Liver (tissue), 9 donors: ENCODE measurements around the gene XKR7. TPM values are rescaled to one million over a fixed set of nuclear protein-coding genes. Genes with fewer than 3 reads are reported as not detected.

Experiments
- DNase-seq: peaks from one replicate; pipeline ENCODE4 v3.0.0-alpha.2; 2017; ENCODE audit warnings: low spot score
- H3K27ac ChIP-seq, 2 donors: one replicate each; pipeline ENCODE4 v1.7.0; 2013; ENCODE audit warnings: inconsistent platforms in 2 of 2, low read length in 2 of 2, control low read depth in 1 of 2, low read depth in 1 of 2, mild to moderate bottlenecking in 1 of 2
- H3K27me3 ChIP-seq, 4 donors: one replicate each; pipeline versions ENCODE4 v1.6.1 to v1.7.0; 2013; ENCODE audit warnings: low read length in 3 of 4, inconsistent platforms in 1 of 4, mild to moderate bottlenecking in 1 of 4, moderate library complexity in 1 of 4; ENCODE audit not compliant: control insufficient read depth in 4 of 4, insufficient read depth in 4 of 4
- H3K36me3 ChIP-seq, 4 donors: one replicate each; pipeline versions ENCODE4 v1.6.1 to v1.7.0; 2013; ENCODE audit warnings: low read length in 3 of 4, mild to moderate bottlenecking in 3 of 4, low read depth in 1 of 4, moderate library complexity in 1 of 4; ENCODE audit not compliant: control insufficient read depth in 4 of 4, insufficient read depth in 3 of 4
- H3K4me1 ChIP-seq, 4 donors: one replicate each; pipeline versions ENCODE4 v1.6.1 to v1.7.0; 2013; ENCODE audit warnings: low read length in 3 of 4, mild to moderate bottlenecking in 3 of 4, moderate library complexity in 1 of 4; ENCODE audit not compliant: control insufficient read depth in 4 of 4, insufficient read depth in 4 of 4
- H3K4me3 ChIP-seq, 3 donors: one replicate each; pipeline versions ENCODE4 v1.6.1 to v1.7.0; 2013; ENCODE audit warnings: low read length in 3 of 3, control low read depth in 1 of 3, low read depth in 1 of 3, mild to moderate bottlenecking in 1 of 3
- H3K9ac ChIP-seq, 2 donors: one replicate each; pipeline ENCODE4 v1.7.0; 2013; ENCODE audit warnings: low read length in 2 of 2, mild to moderate bottlenecking in 2 of 2, moderate library complexity in 2 of 2, control low read depth in 1 of 2, low read depth in 1 of 2
- H3K9me3 ChIP-seq, 4 donors: one replicate each; pipeline versions ENCODE4 v1.6.1 to v1.7.0; 2013; ENCODE audit warnings: low read length in 3 of 4; ENCODE audit not compliant: control insufficient read depth in 4 of 4
- EGR1 ChIP-seq, 2 donors: IDR thresholded peaks; 2 replicates each; pipeline ENCODE4 v1.6.1; 2016 to 2018; ENCODE audit warnings: antibody characterized with exemption in 2 of 2, low read depth in 2 of 2
- FOXA1 ChIP-seq: IDR thresholded peaks from 2 replicates; pipeline ENCODE4 v1.6.1; 2016; ENCODE audit warnings: antibody characterized with exemption
- FOXA2 ChIP-seq: IDR thresholded peaks from 2 replicates; pipeline ENCODE4 v1.6.1; 2016; ENCODE audit warnings: antibody characterized with exemption
- GABPA ChIP-seq, 2 donors: IDR thresholded peaks in 1 of 2; conservative IDR thresholded peaks in 1 of 2; 2 replicates each; pipeline ENCODE4 v1.6.1; 2016; ENCODE audit warnings: antibody characterized with exemption in 2 of 2, mild to moderate bottlenecking in 1 of 2, moderate library complexity in 1 of 2
- HNF4A ChIP-seq, 2 donors: conservative IDR thresholded peaks; 2 replicates each; pipeline ENCODE4 v1.6.1; 2016; ENCODE audit warnings: antibody characterized with exemption in 2 of 2, mild to moderate bottlenecking in 2 of 2
- JUND ChIP-seq, 2 donors: IDR thresholded peaks; 2 replicates each; pipeline ENCODE4 v1.6.1; 2016; ENCODE audit warnings: antibody characterized with exemption in 2 of 2
- NR2F2 ChIP-seq: IDR thresholded peaks from 2 replicates; pipeline ENCODE4 v1.6.1; 2016; ENCODE audit warnings: antibody characterized with exemption
- RAD21 ChIP-seq, 2 donors: IDR thresholded peaks; 2 replicates each; pipeline ENCODE4 v1.6.1; 2016; ENCODE audit warnings: antibody characterized with exemption in 2 of 2, mild to moderate bottlenecking in 2 of 2
- RXRA ChIP-seq, 2 donors: IDR thresholded peaks; 2 replicates each; pipeline ENCODE4 v1.6.1; 2017 to 2018; ENCODE audit warnings: antibody characterized with exemption in 2 of 2, mild to moderate bottlenecking in 1 of 2
- TAF1 ChIP-seq: conservative IDR thresholded peaks from 2 replicates; pipeline ENCODE4 v1.6.1; 2016; ENCODE audit warnings: antibody characterized with exemption, mild to moderate bottlenecking
- YY1 ChIP-seq: IDR thresholded peaks from 2 replicates; pipeline ENCODE4 v1.6.1; 2016; ENCODE audit warnings: antibody characterized with exemption, mild to moderate bottlenecking
- WGBS: extraction: QIAGEN DNeasy Blood & Tissue Kit; methylation state at CpG from one replicate; pipeline ENCODE4 v1.1.7; 2013; 5-methylcytosine and 5-hydroxymethylcytosine counted together
- polyA plus RNA-seq, 2 donors: library from polyadenylated mRNA; stranded (reverse) in 1 of 2; unstranded in 1 of 2; fragments of 200-250 nt in 1 of 2; fragments of >200 nt in 1 of 2; fragmentation: Nextera tagmentation in 1 of 2; extraction: Ambion mirVana in 1 of 2; gene quantifications; one replicate each; pipeline versions ENCODE4 v1.2.1 to v1.2.3, GENCODE V29; 2013 to 2015
- total RNA-seq, 2 donors: library from RNA; depleted of rRNA; stranded (reverse); fragments of >200 nt; gene quantifications; one replicate each; pipeline ENCODE4 v1.2.3, GENCODE V29; 2014
- TF ChIP-seq, protein P1 (sequence below): IDR thresholded peaks from 2 replicates; pipeline ENCODE4 v1.6.1; 2016; ENCODE audit warnings: antibody characterized with exemption
- TF ChIP-seq, protein P2 (sequence below): IDR thresholded peaks from 2 replicates; pipeline ENCODE4 v1.6.1; 2016; ENCODE audit warnings: antibody characterized with exemption
- donor health status: healthy.
- donor health status: healthy.
- donor health status: healthy.
- donor health status: healthy.
- donor health status: healthy.

Gene XKR7
- total and polyA plus RNA-seq, 4 donors = under 0.01 to 0.05 TPM; not detected in 2

DNA sequence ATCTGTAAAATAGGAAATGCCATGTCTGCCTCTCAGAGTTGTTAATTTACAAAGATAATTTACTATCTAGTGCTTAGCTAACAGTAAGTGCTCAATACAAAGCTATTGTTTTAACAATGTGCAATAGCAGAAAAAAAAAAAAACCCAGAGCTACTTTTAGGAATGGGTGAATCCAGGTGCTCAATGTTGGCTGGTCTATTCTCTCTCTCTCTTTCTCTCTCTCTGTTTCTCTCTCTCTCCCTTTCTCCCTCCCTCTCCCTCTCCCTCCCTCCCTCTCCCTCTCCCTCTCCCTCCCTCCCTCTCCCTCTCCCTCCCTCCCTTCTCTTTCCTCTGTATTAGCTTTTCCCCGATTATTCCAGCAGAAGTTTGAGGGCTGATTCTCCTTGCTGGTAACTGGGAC lies 30.1 kb upstream of the XKR7 start:
- 58% methylated on average over 1 of the region's 1 CpG for WGBS
- no peak for TF ChIP-seq YY1
- no peak for TF ChIP-seq GABPA (IDR thresholded peaks at IDR 0.05 in 1 of 2, conservative IDR thresholded peaks at IDR 0.05 in 1 of 2)
- TF ChIP-seq, protein P1, sequence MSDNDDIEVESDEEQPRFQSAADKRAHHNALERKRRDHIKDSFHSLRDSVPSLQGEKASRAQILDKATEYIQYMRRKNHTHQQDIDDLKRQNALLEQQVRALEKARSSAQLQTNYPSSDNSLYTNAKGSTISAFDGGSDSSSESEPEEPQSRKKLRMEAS = no peak
- TF ChIP-seq FOXA1 = no peak
- TF ChIP-seq, protein P2, sequence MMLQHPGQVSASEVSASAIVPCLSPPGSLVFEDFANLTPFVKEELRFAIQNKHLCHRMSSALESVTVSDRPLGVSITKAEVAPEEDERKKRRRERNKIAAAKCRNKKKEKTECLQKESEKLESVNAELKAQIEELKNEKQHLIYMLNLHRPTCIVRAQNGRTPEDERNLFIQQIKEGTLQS = no peak
- no peak for TF ChIP-seq RXRA (IDR thresholded peaks at IDR 0.05)
- no peak for TF ChIP-seq JUND (IDR thresholded peaks at IDR 0.05)
- no peak for TF ChIP-seq EGR1 (IDR thresholded peaks at IDR 0.05; ENCODE audit: low read depth in 2 of 2)
- Histone ChIP-seq H3K4me1 (no peaks in the 10 kb centered on the region), H3K27me3 (no peaks in the 10 kb centered on the region), H3K4me3 (no peak overlapping the region), H3K9me3 (no peaks in the 10 kb centered on the region), H3K9ac (no peak overlapping the region), H3K36me3 (peaks cover 0 to 6% (median 0%) of the 10 kb centered on the region in 4 donors), H3K27ac (no peak overlapping the region)
- no peak for DNase-seq

DNA sequence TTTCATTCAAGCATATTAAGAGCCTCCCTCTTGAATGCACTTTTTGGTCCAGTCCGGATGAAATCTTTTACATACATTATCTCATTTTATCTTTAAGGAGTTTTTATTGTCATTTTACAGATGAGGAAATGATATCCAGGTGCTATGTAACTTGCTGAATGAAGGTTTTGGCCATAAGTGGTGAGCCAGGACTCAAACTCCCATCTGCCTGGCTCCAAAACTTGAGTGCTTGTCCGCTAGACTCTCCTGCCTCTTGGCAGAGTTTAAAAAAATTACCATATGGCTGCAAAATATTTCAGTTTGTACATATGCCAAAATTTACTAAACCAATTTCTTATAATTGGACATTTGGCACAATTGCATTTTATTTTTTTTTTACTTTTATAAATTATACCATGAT lies 28.3 kb upstream of the XKR7 start:
- DNase-seq = no peak
- H3K4me3 ChIP-seq = no peak overlapping the region
- no peaks in the 10 kb centered on the region for H3K9me3 ChIP-seq
- no peaks in the 10 kb centered on the region for H3K4me1 ChIP-seq
- no peak overlapping the region for H3K9ac ChIP-seq
- peaks cover 0 to 15% (median 7%) of the 10 kb centered on the region in 4 donors for H3K36me3 ChIP-seq
- H3K27ac ChIP-seq = no peak overlapping the region
- H3K27me3 ChIP-seq = no peaks in the 10 kb centered on the region
- WGBS = 94% methylated on average over 2 of the region's 2 CpGs
- no peak for TF ChIP-seq GABPA (IDR thresholded peaks at IDR 0.05 in 1 of 2, conservative IDR thresholded peaks at IDR 0.05 in 1 of 2)
- no peak for TF ChIP-seq JUND (IDR thresholded peaks at IDR 0.05)
- no peak for TF ChIP-seq FOXA2

DNA sequence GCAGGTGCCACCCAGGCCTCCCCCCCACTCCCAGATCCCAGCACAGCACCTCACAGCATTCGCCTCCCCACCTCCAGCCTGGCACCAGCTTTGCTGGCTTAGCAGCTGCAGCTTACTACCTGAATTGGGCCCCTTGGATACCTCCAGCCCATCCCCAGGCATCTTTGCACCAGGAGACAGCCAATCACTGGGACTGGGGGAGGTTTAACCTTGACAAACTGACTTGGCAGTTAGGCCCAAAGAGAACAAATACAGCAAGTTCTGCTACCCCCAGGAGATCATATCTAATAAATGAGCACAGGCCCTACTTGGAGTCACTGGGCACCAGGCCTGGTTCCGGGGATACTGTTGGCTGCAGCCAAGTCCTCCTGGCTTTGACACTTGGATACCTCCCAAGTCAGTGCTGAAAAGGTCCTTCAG lies 24.9 kb upstream of the XKR7 start:
- Histone ChIP-seq H3K9ac (no peak overlapping the region), H3K4me1 (no peaks in the 10 kb centered on the region), H3K36me3 (peaks cover 6 to 48% (median 39%) of the 10 kb centered on the region in 4 donors), H3K27me3 (no peaks in the 10 kb centered on the region), H3K9me3 (no peaks in the 10 kb centered on the region), H3K27ac (no peak overlapping the region), H3K4me3 (no peak overlapping the region)
- 65% methylated on average over 2 of the region's 2 CpGs for WGBS
- TF ChIP-seq HNF4A (conservative IDR thresholded peaks at IDR 0.05) = no peak
- no peak for TF ChIP-seq NR2F2
- TF ChIP-seq RAD21 (IDR thresholded peaks at IDR 0.05) = no peak
- TF ChIP-seq TAF1 = no peak
- TF ChIP-seq JUND (IDR thresholded peaks at IDR 0.05) = no peak
- no peak for TF ChIP-seq GABPA (IDR thresholded peaks at IDR 0.05 in 1 of 2, conservative IDR thresholded peaks at IDR 0.05 in 1 of 2)
- no peak for TF ChIP-seq FOXA1
- DNase-seq = no peak

DNA sequence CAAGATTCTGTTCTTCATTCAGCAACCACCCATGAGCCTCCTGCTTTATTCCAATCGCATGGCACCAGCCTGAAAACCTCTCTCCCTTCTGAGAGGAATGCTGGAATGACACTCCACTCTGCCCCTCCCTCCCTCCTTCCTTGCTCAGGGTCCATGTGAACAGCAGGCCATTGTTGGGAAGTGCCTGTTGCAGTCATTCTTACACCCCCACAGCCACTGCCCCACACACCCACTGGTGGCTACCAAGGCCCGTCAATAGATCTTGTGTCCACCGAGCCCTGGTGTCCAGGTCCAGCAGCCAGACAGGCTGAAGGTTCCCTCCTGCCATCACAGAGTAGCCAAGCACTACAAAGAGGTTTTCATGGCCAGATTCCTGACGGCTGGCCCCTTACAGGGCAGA lies 22.6 kb upstream of the XKR7 start:
- H3K9me3 ChIP-seq = no peaks in the 10 kb centered on the region
- no peaks in the 10 kb centered on the region for H3K27me3 ChIP-seq
- H3K27ac ChIP-seq = no peak overlapping the region
- TF ChIP-seq NR2F2 (no peak), JUND (IDR thresholded peaks at IDR 0.05) (no peak), RXRA (IDR thresholded peaks at IDR 0.05) (no peak), FOXA2 (no peak)
- TF ChIP-seq, protein P2 = no peak
- no peak overlapping the region for H3K9ac ChIP-seq
- no peak for DNase-seq
- no peak overlapping the region for H3K4me3 ChIP-seq
- H3K4me1 ChIP-seq = peaks cover 0 to 2% (median under 1%) of the 10 kb centered on the region in 4 donors
- peaks cover 7 to 63% (median 50%) of the 10 kb centered on the region in 4 donors for H3K36me3 ChIP-seq
- WGBS = 93% methylated on average over 4 of the region's 4 CpGs
